ENCODE measurements around the gene RGPD4.
"Not testable (repeated sequence)": the region's sequence is repeated elsewhere in the genome, so short reads cannot be mapped to it uniquely, and the experiment has no call there.

The RGPD4 gene

DNA sequence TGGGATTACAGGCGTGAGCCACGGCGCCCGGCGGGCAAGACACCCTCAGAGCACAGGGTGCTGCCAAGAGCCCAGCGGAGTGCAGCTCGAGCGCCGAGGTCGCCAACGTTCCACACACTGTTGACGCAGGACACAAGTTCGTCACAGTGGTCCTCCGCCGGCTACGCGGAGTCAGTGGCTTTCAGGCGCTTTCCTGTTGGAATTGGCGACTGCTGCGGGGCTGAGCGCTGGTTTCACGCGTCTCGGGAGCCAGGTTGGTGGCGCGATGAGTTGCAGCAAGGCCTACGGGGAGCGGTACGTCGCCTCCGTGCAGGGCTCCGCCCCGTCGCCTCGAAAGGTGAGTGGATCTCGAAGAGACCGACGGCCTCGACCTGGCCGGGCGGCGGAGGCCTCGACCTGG is at the start of gene RGPD4:
Gene RGPD4, plus strand, starts transcription at position 144 of the 400 bp plus-strand sequence. Its CDS starts 122 bp downstream, at position 266.
- not testable (repeated sequence) for DNase-seq

DNA sequence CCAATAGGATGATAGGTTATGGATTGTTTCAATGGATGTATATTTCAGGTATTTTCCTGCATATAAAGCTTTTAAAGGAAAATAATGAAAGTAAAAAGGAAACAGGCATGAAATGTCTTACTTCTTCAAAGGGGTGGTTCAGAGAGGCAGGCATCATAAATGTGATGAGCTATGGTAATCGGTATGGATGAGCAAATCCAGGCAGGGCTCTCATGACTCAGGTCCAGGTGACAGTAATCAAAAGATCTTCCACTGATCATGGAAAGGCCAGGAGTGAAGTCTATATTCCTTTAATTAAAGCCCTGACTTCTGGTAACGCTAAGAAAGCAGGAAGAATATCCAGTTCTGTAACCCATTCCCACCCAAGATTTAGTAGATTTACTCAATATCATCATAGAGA is 48.7 kb upstream of the RGPD4 start:
- no peak for DNase-seq

- DNase-seq: no peak
Measured at GRCh38 chr2:107785756-107786155, 40.9 kb upstream of the RGPD4 start.

GRCh38 chr2:107790837-107791236 is 35.9 kb upstream of the RGPD4 start:
- no peak for DNase-seq

DNA sequence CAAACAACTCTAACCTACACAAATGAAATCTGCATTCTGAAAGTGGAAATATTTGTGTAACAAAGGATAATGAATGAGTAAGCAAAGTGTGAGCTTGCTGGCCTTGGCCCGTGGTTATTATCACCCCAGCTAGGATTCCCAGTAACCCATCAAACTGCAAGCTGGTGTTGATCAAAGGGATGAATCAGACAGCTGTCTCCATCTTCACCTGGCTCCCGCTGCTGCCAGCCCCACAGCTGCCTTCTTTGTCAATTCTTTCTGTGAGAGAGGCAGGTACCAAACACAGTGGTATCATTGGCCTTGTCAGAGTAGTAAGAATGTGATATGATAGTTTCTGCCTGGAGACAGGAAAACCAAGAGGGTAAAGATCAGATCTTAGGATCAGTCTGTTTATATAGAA is 25.2 kb upstream of the RGPD4 start:
- DNase-seq: no peak

GRCh38 chr2:107804608-107805498 is 21.8 kb upstream of the RGPD4 start:
- no peak for DNase-seq

GRCh38 chr2:107806901-107807300 is 19.8 kb upstream of the RGPD4 start:
- no peak for DNase-seq

DNA sequence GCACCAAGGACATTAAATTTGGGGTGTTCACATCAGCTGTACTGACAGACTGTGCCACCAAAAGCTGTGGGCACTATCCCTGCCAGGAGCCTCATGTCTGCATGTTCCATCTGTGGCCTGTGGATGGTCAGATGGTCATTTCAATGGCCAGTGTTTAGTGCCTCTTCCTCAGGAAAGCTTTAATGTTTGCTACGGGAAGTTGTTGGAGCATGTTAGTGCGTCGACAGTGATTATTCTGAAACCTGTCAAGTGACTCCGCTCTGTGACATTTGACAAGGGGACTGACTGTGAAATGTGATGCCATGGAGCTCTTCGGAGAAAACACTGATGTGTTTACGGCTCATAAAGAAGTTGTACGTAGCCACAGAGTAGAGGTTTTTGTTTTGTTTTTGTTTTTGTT is 18.7 kb upstream of the RGPD4 start:
- no peak for DNase-seq

- no peak for DNase-seq
Measured at GRCh38 chr2:107808959-107809358, 17.7 kb upstream of the RGPD4 start.

DNA sequence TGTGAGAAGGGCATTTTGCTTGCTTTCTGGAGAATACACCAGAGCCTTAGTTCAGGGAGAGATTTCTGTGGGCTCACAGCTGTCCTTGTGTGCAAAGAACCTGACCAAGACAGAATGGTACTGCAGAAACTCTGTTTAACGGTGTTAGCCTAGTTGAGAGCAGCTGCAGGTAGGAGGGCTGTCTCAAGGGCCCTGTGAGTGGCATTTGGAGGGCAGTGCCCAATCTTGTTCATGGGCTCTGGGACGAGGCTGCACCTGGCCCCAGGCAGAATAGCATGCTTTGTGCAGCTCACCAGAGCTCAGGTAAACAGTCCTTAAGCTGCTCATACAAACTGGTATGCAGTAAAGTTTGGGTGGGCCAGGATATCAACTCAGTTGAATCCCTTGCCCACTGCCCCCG is 16.9 kb upstream of the RGPD4 start:
- no peak for DNase-seq

- no peak for DNase-seq
Measured at GRCh38 chr2:107810734-107811133, 16.0 kb upstream of the RGPD4 start.

- no peak for DNase-seq
Measured at GRCh38 chr2:107811411-107811810, 15.3 kb upstream of the RGPD4 start.

DNA sequence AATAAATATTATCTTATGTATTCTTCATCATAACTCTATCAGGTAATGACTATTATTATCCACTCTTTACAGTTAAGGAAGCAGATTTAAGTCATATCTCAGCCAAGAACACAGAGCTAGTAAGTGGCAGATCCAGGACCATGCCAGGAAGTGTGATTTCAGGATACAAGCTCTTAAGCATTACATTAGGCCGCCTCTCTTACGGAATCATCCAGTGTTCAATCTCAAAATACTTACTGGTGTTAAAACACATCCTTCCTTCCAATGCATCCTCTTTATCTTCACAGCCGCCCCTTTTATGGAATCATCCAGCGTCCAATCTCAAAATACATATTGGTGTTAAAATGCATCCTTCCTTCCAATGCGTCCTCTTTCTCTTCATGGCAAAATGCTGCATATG is 14.7 kb upstream of the RGPD4 start:
- DNase-seq: no peak

GRCh38 chr2:107817378-107817777 is 9.3 kb upstream of the RGPD4 start:
- DNase-seq: no peak

DNA sequence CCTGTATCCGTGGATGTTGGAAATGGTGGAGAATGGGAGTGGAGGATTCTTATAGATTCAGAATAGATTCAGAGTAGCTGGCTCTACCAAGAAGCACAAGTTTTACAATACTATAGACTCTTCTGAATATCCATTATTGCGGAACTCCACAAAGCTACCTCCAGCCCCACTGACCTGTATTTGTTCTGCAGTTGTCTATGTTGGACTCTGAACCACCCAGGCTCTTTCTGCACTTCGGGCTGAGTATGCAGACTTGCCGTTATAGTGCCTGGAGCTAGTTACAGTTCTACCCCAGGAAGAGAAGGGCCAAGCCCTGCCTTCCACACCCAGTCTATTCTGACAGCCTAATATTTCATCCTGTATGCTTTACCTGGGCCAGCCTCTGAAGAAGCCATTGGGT is 4.4 kb upstream of the RGPD4 start:
- DNase-seq: no peak

GRCh38 chr2:107824451-107825205 is 2.1 kb upstream of the RGPD4 start:
- no peak for DNase-seq

- DNase-seq: no peak
Measured at GRCh38 chr2:107825206-107825563, 1.5 kb upstream of the RGPD4 start.

GRCh38 chr2:107829514-107829913 is 2.8 kb downstream of the RGPD4 start:
- not testable (repeated sequence) for DNase-seq

GRCh38 chr2:107833152-107833551 is 6.5 kb downstream of the RGPD4 start:
- not testable (repeated sequence) for DNase-seq

DNA sequence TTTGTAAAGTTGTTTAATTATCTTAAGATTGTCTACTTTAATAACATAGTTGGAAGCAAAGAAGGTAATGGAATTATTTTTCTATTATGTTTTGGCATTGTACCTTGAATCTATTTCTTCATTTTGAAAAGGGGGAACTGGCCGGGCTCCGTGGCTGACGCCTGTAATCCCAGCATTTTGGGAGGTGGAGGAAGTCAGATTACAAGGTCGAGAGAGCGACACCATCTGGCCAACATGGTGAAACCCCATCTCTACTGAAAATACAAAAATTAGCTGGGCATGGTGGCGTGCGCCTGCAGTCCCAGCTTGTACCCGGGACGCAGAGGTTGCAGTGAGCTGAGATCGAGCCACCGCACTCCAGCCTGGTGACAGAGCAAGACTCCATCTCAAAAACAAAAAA is 6.9 kb downstream of the RGPD4 start:
- DNase-seq: not testable (repeated sequence)

- not testable (repeated sequence) for DNase-seq
Measured at GRCh38 chr2:107916121-107916520, 89.4 kb downstream of the RGPD4 start.

GRCh38 chr2:107916696-107917370 is 90.1 kb downstream of the RGPD4 start:
- DNase-seq: not testable (repeated sequence)

DNA sequence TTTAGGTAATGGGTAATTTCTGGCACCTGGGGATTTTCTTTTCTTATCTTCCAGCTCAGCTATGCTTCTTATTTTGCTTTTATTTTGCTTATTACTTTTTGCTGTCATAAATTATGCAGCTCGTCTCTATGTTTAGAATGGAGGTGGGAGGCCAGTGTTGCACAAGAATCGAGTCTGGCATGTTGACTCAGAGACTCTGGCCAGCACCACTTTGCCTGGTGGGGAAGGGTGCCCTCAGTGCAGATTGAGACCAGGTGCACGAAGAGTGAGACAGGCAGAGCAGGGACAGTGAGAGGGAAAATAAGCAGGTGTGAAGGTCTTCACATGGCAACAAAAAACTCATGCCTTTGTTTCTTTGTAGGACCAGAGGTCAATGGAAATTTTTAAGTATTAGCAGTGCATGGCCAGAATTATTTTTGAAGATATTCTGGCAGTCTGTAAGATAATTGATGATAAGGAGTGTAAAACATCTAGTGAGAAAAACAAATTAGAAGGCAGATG is 100.4 kb downstream of the RGPD4 start:
- DNase-seq: no peak
